ENCODE results near the gene PTPN1.
"Not testable (repeated sequence)": the region's sequence is repeated elsewhere in the genome, so short reads cannot be mapped to it uniquely, and the experiment has no call there.

PTPN1 gene

DNA sequence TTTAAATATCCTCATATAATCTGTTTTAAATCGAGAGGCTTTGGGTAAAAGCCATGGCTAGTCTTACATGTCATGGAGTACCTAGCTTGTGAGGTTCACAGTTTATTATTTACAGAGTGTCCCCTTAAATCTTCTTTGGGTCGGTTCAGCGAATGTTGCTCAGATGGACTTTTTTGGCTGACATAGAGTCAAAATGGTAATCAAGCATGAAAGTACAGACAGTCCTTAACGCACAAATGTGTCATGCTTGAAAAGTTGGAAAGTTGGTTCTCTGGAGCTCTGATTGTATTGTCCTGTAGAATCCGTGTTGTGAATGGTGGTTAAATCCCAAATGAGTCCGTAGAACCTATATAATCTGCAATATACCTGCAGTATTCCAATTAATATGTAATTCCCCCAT is 22.0 kb downstream of the PTPN1 start:
- no peak for DNase-seq (ENCODE audit: low read depth in 2 of 2)

DNA sequence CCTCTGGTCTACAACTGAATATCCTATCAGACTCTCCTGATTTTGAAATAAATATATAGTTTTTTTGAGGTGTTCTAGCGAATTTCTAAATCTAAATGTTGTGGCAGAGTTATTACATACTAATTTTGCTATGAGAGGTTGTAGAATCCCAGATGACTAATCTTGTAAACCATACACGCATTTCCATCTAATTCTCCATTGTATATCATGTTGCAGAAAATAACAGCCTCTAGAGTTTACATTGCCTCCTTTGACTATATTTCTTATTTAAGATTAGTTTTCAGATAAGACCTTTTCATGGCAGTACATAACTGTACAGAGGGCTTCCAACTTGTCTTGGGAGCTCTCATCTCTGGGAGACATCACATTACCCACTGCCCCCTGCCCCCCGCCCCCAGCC is 22.9 kb downstream of the PTPN1 start:
- DNase-seq (ENCODE audit: low read depth in 2 of 2) = no peak

DNA sequence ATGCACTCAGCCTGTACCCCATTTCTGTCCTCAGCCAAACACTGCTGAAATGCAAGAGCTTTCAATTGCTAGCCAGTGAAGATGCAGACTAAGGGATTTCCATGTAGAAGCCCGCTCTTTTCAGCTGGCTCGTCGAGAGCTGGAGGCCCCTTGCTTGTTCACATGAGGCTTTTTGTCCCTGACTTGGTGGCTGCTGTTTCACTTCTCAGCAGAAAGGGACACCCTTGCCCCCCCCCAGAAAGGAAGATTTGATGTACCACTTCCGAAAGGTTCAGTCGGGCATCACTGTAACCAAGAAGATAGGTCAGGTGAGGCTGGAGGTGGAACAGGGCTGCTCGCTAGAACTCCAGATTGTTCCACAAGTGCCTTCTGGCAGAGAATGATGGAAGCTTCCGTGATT is 23.3 kb downstream of the PTPN1 start:
- no peak for DNase-seq (ENCODE audit: low read depth in 2 of 2)

DNA sequence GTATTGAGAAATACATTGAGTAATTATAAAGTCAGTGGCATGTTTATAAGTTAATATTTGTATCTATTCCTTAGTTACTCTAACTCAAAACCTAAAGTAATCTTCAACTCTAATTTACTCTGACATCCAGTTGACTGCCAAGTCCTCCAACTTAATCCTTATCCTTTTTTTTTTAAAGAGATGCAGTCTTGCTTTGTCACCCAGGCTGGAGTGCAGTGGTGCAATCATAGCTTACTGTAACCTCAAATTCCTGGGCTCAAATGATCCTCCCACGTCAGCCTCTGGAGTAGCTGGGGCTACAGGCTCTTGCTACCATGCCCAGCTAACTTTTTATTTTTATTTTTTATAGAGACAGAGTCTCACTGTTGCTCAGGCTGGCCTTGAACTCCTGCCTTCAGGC is 24.4 kb downstream of the PTPN1 start:
- DNase-seq (ENCODE audit: low read depth in 2 of 2) = peak; percentile 28 to 34

DNA sequence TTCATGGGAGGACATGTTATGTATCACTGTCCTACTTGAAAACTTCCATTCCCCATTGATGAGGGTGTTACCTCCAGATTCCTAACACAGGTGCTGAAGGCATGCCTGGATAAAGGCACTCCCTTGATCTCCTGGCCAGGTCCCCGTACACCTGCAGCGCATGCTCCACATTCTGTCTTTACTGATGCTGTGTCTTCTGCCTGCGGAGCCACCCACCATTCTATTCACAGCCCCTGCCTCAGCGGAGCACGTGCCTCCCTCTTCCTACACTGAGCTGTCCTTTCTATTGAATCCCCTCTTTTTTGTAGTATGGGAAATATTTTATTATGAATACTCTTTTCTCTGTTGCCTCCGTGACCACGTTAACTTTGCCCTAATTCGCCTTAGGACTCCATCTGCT is 25.0 kb downstream of the PTPN1 start:
- DNase-seq (ENCODE audit: low read depth in 2 of 2) = no peak

DNA sequence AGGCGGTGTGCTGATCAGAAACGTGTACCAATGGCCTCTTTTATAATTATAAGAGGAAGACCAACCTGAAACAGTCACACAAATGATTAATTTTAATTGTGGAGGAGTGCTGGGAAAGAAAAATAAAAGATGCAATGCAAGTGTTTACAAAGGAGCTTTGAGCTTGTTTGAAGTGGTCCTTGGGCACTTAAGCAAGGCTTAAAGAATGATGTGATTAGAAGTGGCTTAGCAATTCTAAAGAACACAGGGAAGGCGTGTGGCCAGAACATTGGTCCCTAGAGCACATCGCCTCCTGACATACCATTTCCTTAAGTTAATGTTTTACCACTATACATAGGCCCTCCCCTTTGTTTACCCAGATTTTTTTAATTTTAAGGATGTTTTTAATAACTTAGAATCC is 26.1 kb downstream of the PTPN1 start:
- no peak for DNase-seq (ENCODE audit: low read depth in 2 of 2)

DNA sequence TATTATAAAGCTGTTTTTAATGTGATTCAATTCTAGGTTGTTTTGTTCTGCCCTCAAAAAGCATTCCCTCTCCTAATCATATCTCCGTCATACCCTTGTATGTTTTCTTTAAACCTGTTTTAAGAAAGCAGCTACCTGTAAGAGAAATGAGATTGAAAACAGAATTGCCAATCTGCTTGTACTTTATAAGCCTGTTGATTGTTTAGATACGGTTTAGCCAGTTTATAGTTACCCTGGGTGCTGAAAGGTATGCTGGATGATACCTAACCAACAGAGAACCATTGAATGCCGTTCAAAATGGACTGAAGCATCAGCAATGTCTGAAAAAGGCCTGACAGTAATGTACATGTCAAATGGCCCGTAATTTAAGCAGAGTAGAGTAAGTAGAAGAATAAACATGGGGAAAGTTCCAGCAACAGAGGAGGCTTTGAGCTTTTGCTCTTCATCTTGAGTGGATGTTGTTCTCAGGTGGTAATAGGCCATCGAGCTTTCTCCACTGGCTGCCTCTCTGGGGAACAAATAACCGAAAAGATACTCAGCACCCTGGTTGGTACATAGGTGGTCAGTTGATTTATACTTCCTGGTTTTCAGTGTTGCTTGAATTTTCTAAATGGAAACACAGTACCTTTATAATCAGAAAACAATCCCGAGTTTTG is 27.5 kb downstream of the PTPN1 start:
- no peak for DNase-seq (ENCODE audit: low read depth in 2 of 2)

DNA sequence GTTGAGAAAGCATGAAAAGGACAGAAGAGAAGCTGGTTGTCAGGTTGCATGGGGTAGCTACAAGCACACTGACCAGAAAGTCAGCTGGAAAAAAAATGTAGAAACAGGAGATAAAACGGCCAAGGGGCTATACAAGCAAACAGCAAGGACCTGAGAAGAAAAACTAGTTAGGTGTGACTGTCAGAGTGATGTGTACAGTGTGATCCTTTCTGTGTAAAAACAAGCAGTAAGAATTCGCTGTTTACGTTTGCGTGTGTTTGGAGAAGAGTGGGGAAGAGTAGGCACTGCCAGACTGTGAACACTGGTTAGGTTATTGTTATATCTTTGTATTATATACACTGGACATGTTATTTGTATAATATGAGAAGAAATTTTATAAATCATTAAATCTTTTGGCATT is 28.1 kb downstream of the PTPN1 start:
- no peak for DNase-seq (ENCODE audit: low read depth in 2 of 2)

DNA sequence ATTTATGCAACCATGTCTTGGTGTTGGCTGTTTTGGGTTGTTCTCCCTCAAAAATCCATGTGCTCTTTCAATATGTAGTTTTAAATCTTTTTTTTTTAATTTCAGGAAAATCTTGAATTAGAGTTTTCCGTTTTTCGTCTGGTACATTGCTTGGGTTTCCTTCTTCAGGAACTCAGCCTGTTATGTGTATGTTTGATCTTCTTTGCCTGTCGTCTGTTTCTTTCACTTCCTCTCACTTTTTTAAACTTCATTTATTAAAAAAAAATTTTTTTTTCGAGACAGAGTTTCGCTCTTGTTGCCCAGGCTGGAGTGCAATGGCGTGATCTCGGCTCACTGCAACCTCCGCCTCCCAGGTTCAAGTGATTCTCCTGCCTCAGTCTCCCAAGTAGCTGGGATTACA is 29.6 kb downstream of the PTPN1 start:
- DNase-seq (ENCODE audit: low read depth in 2 of 2) = not testable (repeated sequence)

DNA sequence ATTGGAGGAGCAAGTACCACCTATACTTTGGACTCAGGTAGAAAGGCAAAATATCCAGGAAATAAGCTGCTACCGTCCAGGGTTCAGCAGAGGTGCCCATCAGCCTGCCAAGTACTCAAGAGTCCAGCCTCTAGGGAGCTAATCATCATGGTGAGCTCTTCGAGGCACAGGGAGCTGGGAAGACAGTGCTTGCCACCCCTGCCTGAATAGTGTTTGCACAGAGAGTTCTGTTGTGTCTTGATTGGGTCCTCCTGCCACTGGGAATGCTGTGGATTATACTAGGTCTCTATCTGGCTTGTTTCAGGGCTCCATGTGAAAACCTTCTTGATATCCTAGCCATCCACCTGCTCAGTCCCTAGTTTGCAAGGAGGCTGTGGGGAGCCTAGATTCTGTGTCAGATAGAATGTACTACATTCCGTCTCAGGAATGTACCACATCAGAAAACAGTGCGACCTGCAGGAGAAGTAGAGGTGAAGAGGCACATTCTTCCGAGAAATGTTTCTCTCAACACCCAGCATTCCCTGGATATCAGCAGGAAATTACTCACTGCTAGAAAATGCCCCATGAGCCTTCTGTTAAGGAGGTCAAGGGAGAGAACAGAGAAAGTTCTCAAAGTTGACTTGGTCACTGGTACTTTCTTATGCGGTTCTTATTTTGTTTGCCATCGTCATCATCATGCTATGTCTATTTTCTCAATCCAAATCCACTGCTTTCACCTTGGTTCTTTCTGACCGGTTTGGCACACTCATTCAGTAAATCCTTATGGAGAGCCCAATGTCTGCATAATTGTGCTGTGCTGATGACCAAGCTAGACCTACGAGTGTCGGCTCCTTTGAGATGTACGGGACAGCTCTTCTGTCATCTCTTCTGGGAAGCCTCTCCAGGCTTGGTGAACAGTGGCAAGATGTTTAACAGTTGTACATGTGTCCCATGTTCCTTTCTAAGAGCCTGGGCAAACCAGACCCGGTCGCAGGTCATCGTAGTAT is 30.7 kb downstream of the PTPN1 start:
- peak; percentile 49 to 55 for DNase-seq (ENCODE audit: low read depth in 2 of 2)

DNA sequence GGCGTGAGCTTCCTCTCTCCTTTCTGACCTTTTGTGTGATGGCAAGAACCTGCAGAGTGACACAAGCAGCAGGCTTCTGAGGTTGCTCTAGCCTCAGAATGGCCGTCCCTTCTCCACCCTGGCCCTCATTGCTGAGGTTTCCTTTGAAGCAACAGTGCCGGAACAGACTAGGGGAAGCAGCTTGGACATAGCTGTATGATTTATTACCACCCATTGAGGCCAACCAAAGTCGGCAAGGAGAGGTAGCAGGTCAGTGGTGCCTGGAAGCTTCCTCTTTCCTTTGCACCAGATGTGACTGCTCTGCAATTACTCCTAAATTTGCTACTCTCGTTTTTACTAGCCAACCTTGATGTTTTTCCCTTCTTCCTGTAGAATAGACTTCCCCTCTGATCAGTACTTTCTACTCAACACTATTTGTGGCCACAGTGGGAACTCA is 31.4 kb downstream of the PTPN1 start:
- no peak for DNase-seq (ENCODE audit: low read depth in 2 of 2)

DNA sequence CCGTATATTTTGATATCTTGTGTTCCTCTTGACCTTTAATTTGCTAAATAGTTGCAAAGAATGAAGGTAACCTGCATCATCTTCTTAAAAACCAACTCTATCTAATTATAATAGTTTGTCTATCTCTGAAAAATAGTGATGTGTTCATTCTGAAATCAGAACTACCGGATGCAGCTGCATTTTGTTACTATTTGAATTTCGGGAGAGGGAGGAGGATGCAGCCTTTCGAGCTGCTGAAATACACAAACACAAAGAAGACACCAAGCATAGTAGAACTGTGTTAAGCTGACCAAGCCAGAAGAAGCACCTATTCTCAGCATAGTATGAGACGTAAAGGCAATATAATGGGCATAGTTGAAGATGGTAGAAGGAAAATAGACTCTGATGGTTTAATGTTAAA is 33.1 kb downstream of the PTPN1 start:
- DNase-seq (ENCODE audit: low read depth in 2 of 2) = no peak

DNA sequence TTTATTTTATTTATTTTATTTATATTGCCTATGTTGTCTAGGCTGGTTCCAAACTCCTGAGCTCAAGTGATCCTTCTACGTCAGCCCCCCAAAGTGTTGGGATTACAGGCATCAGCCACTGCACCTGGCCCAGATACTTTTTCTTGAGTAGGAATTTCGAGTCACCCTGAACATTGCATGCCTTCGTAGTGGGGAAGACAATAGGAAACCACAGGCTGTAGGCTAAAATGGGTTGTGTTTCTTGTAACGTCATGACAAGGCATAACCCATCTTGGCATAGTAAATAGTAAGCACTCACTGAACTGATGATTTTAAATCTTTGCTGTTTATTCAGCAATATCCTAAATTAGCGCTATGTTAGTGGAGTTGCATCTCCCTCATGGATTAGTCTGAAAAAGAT is 34.9 kb downstream of the PTPN1 start:
- DNase-seq (ENCODE audit: low read depth in 2 of 2) = no peak

DNA sequence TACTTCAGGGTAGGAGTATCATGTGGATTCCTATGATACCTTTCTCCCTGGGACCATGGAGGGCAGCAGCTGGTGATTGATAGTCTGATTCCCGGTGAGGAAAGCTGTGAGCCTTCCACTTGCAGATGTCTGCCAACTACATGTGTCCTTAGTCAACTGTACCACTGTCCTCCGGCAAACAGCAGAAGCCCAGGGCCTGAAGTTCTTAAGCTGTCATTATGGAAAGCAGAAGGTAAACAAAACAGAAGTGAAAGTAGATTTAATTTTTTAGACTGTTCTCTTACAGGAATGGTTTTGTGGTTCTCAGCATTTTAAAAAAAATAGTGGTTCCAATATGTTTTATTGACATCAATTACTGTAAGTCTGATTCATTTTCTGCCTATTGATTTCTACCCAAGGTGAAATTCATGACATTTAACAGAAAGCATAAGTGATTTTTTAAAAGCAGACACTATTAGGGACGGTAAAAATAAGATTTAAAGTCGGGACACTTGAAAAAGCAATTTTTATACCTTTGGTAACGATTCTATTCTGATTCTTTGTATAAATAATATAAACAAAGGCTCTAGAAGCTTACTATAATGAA is 36.6 kb downstream of the PTPN1 start:
- no peak for DNase-seq (ENCODE audit: low read depth in 2 of 2)

DNA sequence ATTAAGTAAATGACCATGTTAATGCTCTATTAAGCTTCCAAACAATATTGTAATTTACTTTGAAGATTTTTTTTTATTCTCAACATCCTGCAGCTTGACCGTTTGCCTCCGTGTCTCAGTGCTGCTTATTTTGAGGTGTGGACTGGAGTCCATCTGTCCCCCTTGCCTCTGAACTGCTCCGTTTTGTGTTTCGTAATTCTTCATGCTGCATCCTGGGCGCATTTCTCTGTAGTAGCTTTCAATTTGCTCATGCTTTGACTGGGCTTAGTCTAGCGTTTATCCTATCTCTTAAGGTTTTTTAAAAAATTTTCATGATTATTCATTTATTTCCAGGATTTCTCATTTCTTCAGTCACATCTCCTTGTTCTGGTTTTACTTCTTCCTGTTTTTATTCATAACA is 37.8 kb downstream of the PTPN1 start:
- DNase-seq (ENCODE audit: low read depth in 2 of 2) = no peak

DNA sequence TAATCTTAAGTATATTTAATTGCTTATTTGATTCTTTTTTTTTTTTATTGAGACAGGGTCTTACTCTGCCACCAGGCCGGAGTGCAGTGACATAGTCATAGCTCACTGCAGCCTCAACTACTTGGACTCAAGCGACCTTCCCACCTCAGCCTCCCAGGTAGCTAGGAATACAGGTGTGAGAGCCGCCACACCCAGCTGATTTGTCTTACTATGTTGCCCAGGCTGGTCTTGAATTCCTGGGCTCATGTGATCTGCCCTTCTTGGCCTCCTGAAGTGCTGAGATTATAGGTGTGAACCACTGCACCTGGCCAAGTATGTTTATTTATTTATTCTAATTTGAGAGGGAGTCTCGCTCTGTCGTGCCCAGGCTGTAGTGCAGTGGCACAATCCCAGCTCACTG is 38.2 kb downstream of the PTPN1 start:
- DNase-seq (ENCODE audit: low read depth in 2 of 2) = no peak

DNA sequence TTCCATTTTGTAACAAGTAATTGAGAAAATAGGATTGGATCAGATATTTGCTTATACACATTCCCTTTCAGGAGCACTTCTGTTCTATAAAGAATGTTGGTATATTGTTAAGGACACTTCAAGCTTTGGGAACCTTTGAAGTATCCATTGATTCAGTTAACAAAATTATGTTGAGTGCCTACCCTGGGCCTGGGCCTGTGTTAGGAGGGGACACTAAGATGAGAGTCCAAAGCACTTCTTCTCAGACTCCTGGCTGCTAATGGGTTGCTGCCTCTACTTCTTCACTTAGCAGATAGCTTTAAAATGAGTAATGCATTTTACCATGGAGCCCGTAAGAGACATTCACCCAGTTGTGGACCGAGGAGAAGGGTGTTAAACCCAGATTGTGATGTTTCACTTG is 40.3 kb downstream of the PTPN1 start:
- no peak for DNase-seq (ENCODE audit: low read depth in 2 of 2)

DNA sequence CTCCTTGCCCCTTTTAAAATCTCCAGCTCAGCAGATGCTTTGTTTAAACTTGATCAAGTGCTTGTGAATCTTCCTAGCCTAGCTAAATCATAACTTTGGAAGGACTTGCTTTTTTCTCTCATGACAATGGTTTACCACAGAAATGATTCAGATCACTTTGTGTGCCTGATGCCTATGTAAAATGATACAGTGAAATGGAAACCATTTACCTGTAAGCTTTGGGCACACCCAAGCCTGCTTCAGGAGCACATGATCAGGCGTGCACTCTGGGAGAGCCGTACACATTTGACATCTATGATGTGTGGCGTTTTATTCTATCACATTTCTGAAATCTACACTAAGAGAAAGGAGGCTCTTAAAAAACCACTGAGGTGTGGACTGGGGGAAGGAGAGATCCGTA is 41.1 kb downstream of the PTPN1 start:
- DNase-seq (ENCODE audit: low read depth in 2 of 2) = no peak

DNA sequence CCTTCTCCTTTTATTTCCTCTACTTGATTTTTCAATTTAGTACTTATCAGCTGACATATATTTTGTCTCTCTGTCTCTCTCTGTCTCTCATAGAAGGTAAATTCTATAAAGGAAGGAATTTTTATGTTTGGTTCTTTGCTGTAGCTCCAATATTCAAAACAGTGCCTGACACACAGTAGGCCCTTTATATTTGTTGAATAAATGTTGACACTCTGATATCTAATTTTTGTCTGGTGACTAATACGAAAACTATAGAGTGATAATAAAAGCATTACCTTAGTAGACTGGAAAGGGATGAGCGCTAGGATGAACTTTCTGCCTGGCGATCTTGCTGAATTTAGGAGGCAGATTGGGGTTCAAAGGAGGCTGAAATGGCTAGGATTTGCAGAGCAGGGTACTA is 42.8 kb downstream of the PTPN1 start:
- no peak for DNase-seq (ENCODE audit: low read depth in 2 of 2)

DNA sequence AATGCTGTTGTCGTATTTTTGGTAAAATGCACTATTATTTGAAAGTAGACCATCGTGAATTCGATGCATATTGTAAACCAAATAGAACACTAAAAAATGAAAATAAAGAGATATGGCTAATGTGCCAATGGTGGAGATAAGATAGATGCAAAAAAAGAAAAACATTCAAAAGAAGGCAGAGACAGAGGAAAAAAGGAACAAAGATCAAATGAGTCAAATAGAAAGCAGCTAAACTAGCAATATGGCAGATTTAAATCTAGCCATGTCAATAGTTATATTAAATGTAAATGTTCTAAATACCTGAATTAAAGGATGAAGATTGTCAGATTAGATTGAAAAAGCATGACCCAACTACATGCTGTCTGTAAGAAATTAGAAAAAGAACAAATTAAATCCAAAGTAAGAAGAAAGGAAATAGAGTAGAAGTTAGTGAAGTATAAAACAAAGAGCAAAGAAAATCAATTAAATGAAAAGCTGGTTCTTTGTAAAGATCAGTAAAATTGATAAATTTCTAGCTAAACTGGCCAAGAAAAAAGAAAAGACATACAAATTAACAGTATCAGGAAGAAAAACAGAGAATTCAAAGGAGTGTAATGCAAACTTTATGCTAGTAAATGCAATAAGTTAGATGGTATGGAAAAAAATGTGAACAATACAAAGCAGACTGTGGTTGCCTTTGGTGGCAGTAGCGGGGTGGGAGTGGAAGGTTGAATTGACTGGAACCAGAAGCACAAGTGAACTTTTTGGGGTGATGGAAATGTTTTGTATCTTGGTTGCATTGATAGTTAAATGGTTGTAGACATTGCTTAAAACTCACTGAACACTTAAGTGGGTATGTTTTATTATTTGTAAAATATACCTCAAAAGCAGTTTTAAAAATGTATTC is 44.8 kb downstream of the PTPN1 start:
- no peak for DNase-seq (ENCODE audit: low read depth in 2 of 2)

DNA sequence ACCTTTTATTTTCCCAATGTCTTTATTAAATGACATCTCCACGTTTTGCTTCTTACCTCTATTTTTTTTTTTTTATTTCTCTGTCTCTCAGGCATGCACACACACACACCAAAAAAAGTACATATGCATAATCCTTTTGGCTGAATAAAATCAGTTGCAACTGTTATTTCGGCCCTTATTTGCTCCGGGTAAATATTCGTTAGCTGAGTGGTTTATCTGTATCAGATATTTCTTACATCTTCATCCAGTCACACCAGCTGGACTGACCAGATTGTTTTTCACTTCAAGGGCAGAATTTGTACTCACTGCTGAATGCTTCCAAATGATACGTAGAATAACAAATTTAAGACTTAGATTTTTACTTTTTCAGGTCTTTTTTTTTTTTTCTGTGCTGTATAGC is 45.5 kb downstream of the PTPN1 start:
- no peak for DNase-seq (ENCODE audit: low read depth in 2 of 2)

Measured in fibroblast of skin of left quadriceps (primary cell).